Measurements from ENCODE around the gene LEO1.

- TF ChIP-seq POLR2A (IDR thresholded peaks at IDR 0.05) (no peak), CTCF (IDR thresholded peaks at IDR 0.05) (peak; percentile 49 to 83 (median 68))
These were observed 82.9 kb downstream of the LEO1 start for GRCh38 chr15:51888593-51889195.

Data from adrenal gland (tissue), 5 donors.